Measurements from ENCODE around the gene OMD.

Gene OMD, protein sequence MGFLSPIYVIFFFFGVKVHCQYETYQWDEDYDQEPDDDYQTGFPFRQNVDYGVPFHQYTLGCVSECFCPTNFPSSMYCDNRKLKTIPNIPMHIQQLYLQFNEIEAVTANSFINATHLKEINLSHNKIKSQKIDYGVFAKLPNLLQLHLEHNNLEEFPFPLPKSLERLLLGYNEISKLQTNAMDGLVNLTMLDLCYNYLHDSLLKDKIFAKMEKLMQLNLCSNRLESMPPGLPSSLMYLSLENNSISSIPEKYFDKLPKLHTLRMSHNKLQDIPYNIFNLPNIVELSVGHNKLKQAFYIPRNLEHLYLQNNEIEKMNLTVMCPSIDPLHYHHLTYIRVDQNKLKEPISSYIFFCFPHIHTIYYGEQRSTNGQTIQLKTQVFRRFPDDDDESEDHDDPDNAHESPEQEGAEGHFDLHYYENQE

GRCh38 chr9:92424340-92424739, at the start of gene OMD:
Gene OMD, minus strand, starts transcription at chr9:92424471. Its CDS starts 6,913 bp downstream, at chr9:92417558.
- DNase-seq, result no peak

- DNase-seq, result no peak
Measured at GRCh38 chr9:92468206-92468605, 43.9 kb upstream of the OMD start.

GRCh38 chr9:92467511-92467910, 43.2 kb upstream of the OMD start:
- DNase-seq, result no peak

DNA sequence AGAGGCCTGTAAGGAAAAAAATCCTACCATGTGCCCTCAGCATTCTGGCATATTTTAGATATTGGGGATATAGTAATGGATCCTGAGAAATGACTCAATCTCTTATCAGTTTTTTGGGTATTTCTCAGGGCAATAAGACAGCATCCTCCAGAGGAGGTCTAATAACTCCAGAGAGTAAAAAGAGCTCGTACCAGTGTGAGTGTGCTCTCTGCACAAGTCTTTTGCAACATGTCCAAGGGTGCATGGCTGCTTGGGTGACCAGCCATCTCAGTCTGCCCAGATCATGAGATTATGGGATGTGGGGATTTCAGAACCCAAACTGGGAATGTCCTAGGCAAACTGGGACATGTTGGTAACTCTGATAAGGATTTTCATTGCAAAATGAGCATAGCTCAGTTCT, 42.8 kb upstream of the OMD start:
- no peak for DNase-seq

GRCh38 chr9:92463984-92464383, 39.7 kb upstream of the OMD start:
- DNase-seq, result no peak

DNA sequence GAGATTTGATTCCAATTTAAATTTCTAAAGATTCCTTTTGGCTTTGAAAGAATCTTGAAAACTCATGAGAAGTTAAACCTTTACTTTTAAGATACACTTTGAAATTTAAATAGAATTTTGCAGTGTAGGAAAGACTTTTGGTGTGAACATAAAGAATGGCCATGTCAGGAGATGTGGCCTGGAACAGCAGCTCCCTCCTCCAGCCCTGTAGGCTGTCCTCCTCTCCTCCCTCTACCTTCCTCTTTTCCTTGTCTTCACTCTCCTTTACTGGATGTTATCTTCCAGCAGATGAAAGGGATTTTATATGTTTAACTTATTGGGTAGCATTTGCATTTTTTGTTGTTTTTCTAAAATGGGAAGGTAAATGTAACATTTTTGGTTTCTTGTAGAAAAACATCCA, 39.1 kb upstream of the OMD start:
- no peak for DNase-seq

DNA sequence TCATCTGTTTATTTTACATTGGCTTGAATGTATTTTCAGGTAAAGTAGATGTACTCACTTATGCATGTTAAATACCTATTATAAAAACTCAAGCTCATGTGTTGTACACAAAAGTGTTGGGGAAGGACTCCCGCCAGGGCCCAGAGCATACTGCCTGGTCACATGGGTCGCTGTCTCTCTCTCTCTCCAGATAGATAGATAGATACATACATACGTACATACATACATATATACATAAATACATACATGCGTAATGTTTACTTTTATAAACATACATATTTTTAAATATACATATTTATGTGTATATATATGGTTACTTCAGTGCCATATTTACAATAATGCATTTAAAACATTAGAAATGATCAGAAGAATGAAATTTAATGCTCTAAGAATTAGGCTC, 33.3 kb upstream of the OMD start:
- DNase-seq, result no peak

DNA sequence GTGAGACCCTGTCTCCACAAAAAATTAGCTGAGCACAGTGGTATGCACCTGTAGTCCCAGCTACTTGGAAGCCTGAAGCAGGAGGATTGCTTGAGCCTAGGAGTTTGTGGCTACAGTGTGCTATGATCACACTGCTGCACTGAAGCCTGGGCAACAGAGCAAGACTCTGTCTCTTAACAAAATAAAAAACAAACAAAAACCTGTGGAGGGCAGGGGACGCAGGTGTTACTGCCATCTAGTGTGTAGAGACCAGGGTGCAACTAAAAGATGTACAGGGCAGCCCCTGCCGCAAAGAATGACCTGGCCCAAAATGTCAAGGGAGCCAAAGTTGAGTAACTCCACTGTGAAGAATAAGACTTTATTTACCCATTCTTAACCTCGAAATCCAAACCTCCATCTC, 30.9 kb upstream of the OMD start:
- DNase-seq, result no peak

GRCh38 chr9:92446536-92446935, 22.3 kb upstream of the OMD start:
- DNase-seq, result no peak

DNA sequence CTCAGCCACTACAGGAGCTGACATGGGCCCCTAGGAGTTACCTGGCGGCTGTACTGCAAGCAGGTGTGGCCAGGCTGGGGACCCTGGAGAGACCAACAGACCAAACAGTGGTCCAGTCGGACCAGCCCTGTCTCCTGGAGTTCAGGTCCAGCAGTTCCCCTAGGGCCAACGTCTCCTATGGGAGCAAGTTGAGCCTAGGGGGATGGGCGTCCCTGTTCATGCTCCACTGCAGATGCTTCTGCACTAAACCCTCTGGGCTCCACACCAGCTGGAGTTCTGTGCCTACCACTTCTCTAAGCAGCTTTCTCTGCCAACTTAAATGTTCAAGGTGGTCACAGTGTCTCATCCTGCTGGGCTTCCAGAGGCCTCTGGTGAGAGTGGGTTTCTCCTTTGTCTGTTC, 20.6 kb upstream of the OMD start:
- DNase-seq, result no peak

GRCh38 chr9:92440751-92441046, 16.4 kb upstream of the OMD start:
- no peak for DNase-seq

- no peak for DNase-seq
Measured at GRCh38 chr9:92439921-92440750, 15.9 kb upstream of the OMD start.

DNA sequence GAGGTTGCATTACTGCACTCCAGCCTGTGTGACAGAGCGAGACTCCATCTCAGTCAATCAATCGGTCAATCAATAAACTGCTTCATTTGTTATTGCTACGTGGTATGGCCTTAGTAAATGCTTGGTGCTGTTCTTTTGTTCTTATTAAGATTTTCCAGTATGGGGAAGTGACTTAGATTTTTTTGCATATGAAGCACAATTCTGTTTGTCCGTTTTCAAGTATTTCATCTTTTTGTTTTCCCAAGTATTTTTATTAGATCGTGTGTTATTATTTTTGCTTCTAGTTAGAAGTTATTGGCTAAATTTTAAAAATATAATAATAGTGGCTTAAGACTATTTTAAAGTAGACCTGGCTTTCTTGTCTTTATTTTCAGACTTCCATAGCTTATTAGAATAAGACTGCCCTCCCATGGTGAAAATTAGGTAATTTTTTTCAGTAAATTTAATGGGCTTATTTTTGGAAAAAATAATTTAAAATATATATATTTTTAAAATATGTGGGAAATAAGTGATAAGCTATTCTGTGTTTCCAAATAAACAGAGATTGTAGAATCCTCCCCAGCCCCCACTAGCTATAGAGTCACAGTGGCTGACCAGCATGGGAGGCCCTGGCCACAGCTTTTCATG, 14.7 kb upstream of the OMD start:
- no peak for DNase-seq

DNA sequence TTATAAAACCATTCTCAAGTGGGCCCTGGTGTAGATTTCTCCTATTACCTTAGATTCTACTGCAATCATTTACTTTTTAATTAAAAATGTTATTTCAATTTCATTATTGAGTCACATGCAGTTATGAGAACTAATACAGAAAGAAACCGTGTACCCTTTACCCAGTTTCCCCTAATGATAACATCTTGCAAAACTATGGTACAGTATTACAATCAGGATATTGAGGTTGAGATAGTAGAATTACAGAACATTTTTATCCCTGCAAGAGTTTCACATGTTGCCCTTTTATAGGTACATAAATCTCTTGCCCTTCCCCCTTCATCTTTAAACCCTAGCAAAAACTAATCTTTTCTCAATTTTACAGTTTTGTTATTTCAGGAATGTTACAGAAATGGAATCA, 11.0 kb upstream of the OMD start:
- DNase-seq, result no peak

- DNase-seq, result no peak
Measured at GRCh38 chr9:92432972-92433548, 8.8 kb upstream of the OMD start.

GRCh38 chr9:92432350-92432749, 8.1 kb upstream of the OMD start:
- DNase-seq, result no peak

GRCh38 chr9:92429836-92430235, 5.6 kb upstream of the OMD start:
- no peak for DNase-seq

DNA sequence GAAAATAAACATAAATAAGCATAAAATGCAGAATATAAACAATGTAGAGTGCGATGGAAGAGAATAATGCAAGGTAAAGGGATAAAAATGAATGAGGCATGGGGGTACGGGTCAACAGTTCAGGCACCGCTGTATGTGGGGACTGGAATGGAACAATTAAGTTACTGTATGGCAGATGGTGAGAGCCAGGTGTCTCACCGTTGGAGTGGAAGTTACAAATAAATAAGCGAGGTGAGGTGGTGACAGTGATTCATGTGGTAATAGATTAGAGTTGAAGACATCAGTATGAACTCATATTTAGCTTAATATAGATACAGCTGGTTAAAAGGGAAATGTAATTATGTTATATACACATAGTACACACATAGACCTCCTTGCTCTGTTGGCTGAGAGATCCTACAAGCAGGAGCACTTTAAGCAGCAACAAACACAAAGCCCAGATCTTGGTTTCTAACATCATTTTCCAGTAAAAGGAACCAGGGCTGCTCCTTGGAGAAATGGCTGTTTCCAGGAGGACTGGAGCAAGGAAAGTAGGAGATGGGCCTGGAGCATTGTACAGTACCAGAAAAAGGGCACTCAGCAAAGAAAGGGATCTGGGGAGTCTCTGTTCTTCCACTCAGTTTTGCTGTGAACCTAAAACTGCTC, 2.4 kb upstream of the OMD start:
- no peak for DNase-seq

DNA sequence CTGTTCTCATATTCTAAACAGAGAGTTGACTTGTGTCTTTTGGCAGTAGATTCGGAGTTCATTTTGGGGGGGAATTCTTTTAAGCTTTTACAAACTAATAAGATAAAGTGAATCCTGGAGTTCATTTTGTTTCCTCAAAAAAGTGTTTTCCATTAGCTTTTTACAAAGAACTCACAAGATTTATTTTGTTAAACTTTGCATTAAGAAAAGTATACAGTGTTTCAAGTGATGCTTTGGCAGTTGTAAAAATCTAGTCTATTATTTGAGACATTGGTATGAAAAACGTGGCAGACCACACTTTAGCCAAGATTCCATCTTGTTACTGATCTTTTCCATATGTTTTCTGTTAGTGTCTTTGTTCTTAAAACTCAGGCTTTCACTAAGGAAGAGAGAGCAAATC, 1.2 kb upstream of the OMD start:
- no peak for DNase-seq

GRCh38 chr9:92423612-92424011, 659 bp downstream of the OMD start:
- DNase-seq, result no peak

DNA sequence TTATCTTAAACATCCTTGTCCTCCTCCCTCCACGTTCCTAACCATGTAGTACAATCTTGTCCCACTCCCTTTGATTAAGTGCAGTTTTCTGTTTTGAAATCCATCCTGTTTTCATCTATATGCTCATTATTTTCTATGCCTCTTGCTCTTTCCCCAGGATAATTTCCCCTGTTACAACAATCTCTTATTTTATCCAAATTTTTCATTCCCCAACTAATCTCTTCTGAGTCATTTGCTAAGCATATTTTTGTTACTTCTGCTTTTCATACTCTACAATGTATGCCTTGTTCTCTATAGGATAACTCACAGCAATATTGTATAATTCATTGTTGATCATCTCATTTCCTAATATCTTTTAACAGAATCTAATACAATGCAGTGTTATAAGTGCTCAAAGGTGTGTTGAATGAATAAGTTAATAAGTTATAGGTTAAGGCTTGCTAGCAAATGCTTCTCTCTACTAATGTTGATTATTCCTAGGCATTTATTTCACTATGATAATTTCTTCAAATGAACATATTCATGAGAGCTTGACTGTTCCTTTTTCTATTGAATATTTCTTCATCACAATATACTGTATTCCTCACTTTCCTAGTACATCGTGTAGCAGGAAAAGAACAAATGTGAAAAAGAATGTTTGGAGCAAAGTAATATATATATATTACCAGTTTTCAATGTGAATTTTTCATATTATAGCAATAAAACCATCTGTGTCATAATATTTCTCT, 1.5 kb downstream of the OMD start:
- no peak for DNase-seq

GRCh38 chr9:92414566-92414965, 9.7 kb downstream of the OMD start:
- DNase-seq, result no peak

Data from NCI-H2107 (cell line).